ENCODE data around the gene PNPLA2. TPM values are rescaled to one million over a fixed set of nuclear protein-coding genes. Genes with fewer than 3 reads are reported as not detected.

The PNPLA2 gene
- total RNA-seq, 1 experiment from 2014 or later = 93.6 TPM

GRCh38 chr11:825366-826226 lies 6.9 kb downstream of the PNPLA2 start:
- ChIA-PET POLR2A (no interaction called here), CTCF (no interaction called here)
- peaks cover 41% of the 10 kb centered on the region for H3K36me3 Mint-ChIP-seq (ENCODE audit: insufficient read depth, unreplicated experiment)

GRCh38 chr11:826227-826621 lies 7.5 kb downstream of the PNPLA2 start:
- ChIA-PET POLR2A (no interaction called here), CTCF (no interaction called here)
- H3K27me3 ChIP-seq (replicated peaks; ENCODE audit: control insufficient read depth, insufficient read depth, low read length) = no peaks in the 10 kb centered on the region
- H3K27me3 Mint-ChIP-seq (ENCODE audit: insufficient read depth, unreplicated experiment) = no peaks in the 10 kb centered on the region
- BruUV-seq (replicated peaks) = TSS peak; percentile 41
- peaks cover 35% of the 10 kb centered on the region for H3K36me3 Mint-ChIP-seq (ENCODE audit: insufficient read depth, unreplicated experiment)
- intact Hi-C loops (cut with micrococcal nuclease; ENCODE audit: unreplicated experiment) = no loop called here
- H3K27ac Mint-ChIP-seq (ENCODE audit: unreplicated experiment) = no peak overlapping the region
- peaks cover 39% of the 10 kb centered on the region for H3K4me1 ChIP-seq
- peak overlapping the region; percentile 88 for H3K4me3 Mint-ChIP-seq (ENCODE audit: unreplicated experiment)
- no peak for DNase-seq
- peaks cover 13% of the 10 kb centered on the region for H3K4me1 Mint-ChIP-seq (ENCODE audit: low read depth, unreplicated experiment)
- no peaks in the 10 kb centered on the region; the same call in 1 of the 2 replicates for H3K36me3 ChIP-seq (ENCODE audit: control insufficient read depth, insufficient read depth, low read length)
- no peaks in the 10 kb centered on the region for H3K9me3 Mint-ChIP-seq (ENCODE audit: unreplicated experiment)
- TF ChIP-seq CTCF (IDR thresholded peaks at IDR 0.05; ENCODE audit: insufficient read depth in 1 of 2, low read depth in 1 of 2, low read length in 1 of 2, severe bottlenecking in 1 of 2, unreplicated experiment in 1 of 2) = no peak
- H3K9me3 ChIP-seq = no peaks in the 10 kb centered on the region
- H3K4me3 ChIP-seq (ENCODE audit: low read depth, low read length) = no peak overlapping the region; the same call in 1 of the 2 replicates

More at GRCh38 chr11:825366-826226, 6.9 kb downstream of the PNPLA2 start:
- TF ChIP-seq CTCF (IDR thresholded peaks at IDR 0.05; ENCODE audit: insufficient read depth in 1 of 2, low read depth in 1 of 2, low read length in 1 of 2, severe bottlenecking in 1 of 2, unreplicated experiment in 1 of 2) = no peak
- no TSS peak for BruUV-seq (replicated peaks)
- H3K27me3 ChIP-seq (replicated peaks; ENCODE audit: control insufficient read depth, insufficient read depth, low read length) = no peaks in the 10 kb centered on the region
- peaks cover 13% of the 10 kb centered on the region for H3K4me1 Mint-ChIP-seq (ENCODE audit: low read depth, unreplicated experiment)
- no peak for DNase-seq
- no peak overlapping the region for H3K4me3 Mint-ChIP-seq (ENCODE audit: unreplicated experiment)
- H3K36me3 ChIP-seq (ENCODE audit: control insufficient read depth, insufficient read depth, low read length) = peaks cover 2% of the 10 kb centered on the region
- intact Hi-C loops (cut with micrococcal nuclease; ENCODE audit: unreplicated experiment) = no loop called here
- no peaks in the 10 kb centered on the region for H3K9me3 Mint-ChIP-seq (ENCODE audit: unreplicated experiment)
- no peak overlapping the region for H3K4me3 ChIP-seq (ENCODE audit: low read depth, low read length)
- no peaks in the 10 kb centered on the region for H3K27me3 Mint-ChIP-seq (ENCODE audit: insufficient read depth, unreplicated experiment)
- H3K27ac Mint-ChIP-seq (ENCODE audit: unreplicated experiment) = peak overlapping the region; percentile 8
- peaks cover 45% of the 10 kb centered on the region for H3K4me1 ChIP-seq
- no peaks in the 10 kb centered on the region for H3K9me3 ChIP-seq

GRCh38 chr11:826836-827145 lies 8.1 kb downstream of the PNPLA2 start:
- Histone ChIP-seq H3K36me3 (ENCODE audit: control insufficient read depth, insufficient read depth, low read length) (no peaks in the 10 kb centered on the region; the same call in 1 of the 2 replicates), H3K4me3 (ENCODE audit: low read depth, low read length) (peak overlapping the region; percentile 62), H3K27me3 (replicated peaks; ENCODE audit: control insufficient read depth, insufficient read depth, low read length) (no peaks in the 10 kb centered on the region), H3K9me3 (no peaks in the 10 kb centered on the region), H3K4me1 (peaks cover 40% of the 10 kb centered on the region)
- CTCF ChIA-PET = interaction anchor here (1.6 kb wide), 1 partner anchor 9 kb away, joined by 5 read pairs; no protein-coding TSS in a partner anchor
- H3K9me3 Mint-ChIP-seq (ENCODE audit: unreplicated experiment) = no peaks in the 10 kb centered on the region
- H3K27me3 Mint-ChIP-seq (ENCODE audit: insufficient read depth, unreplicated experiment) = no peaks in the 10 kb centered on the region
- TF ChIP-seq CTCF (IDR thresholded peaks at IDR 0.05; ENCODE audit: insufficient read depth in 1 of 2, low read depth in 1 of 2, low read length in 1 of 2, severe bottlenecking in 1 of 2, unreplicated experiment in 1 of 2) = no peak
- peak overlapping the region; percentile 88 for H3K4me3 Mint-ChIP-seq (ENCODE audit: unreplicated experiment)
- no TSS peak for BruUV-seq (replicated peaks)
- H3K27ac Mint-ChIP-seq (ENCODE audit: unreplicated experiment) = no peak overlapping the region
- H3K36me3 Mint-ChIP-seq (ENCODE audit: insufficient read depth, unreplicated experiment) = peaks cover 35% of the 10 kb centered on the region
- intact Hi-C loops (cut with micrococcal nuclease; ENCODE audit: unreplicated experiment) = loop anchor here (1.0 kb wide), 1 partner anchor 7 kb away; no protein-coding TSS in a partner anchor
- POLR2A ChIA-PET = no interaction called here
- no peak for DNase-seq
- peaks cover 13% of the 10 kb centered on the region for H3K4me1 Mint-ChIP-seq (ENCODE audit: low read depth, unreplicated experiment)
